Caki2 (cell line): ENCODE measurements around the gene MGAT4C. TPM values are rescaled to one million over a fixed set of nuclear protein-coding genes. Genes with fewer than 3 reads are reported as not detected.

Experiments used
- DNase-seq: peaks from one replicate; pipeline ENCODE4 v3.0.0-alpha.2; 2015; ENCODE audit warnings: low read depth
- in situ Hi-C: cut with HindIII; loops from 2 replicates; pipeline ENCODE4 v1.10.0; 2016; ENCODE audit warnings: low sequenced_read_pairs, low pct_unique_long_range_greater_than_20kb, mixed read lengths
- total RNA-seq: library from RNA; depleted of rRNA; stranded (reverse); fragments of >200 nt; shearing (Covaris generic); gene quantifications from 2 replicates; pipeline ENCODE4 v1.2.3, GENCODE V29; 2014; ENCODE audit warnings: low replicate concordance

Gene MGAT4C
- total RNA-seq, 1 experiment from 2014 or later = not detected

DNA sequence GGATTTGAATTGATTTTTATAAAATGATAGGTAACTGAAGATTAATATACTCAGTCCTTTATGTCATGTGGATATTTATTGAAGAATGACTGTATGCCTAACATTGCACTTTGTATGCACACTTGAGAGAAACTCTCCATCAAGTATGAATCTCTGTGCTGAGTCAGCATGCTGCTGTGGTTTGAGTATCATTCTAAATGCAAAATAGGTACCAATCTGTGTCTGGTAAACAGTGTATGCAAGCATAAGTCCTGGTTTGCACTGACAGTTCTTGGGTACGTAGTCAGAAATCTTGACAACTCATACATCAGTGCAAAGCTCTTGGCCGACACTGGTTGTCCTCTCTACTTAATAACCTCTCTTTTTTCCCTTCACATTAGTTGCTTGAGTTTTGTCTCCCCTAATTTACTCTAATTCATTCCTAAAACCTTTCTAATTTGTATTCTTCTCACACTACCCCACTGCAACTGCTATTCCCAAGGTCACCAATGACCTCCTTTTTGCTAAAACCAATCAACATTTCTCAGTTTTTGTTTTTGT lies 21.8 kb downstream of the MGAT4C start:
- no peak for DNase-seq
- in situ Hi-C loops = no loop called here

GRCh38 chr12:86233126-86233525 lies 23.1 kb downstream of the MGAT4C start:
- in situ Hi-C loops = no loop called here
- peak; percentile 46 for DNase-seq

DNA sequence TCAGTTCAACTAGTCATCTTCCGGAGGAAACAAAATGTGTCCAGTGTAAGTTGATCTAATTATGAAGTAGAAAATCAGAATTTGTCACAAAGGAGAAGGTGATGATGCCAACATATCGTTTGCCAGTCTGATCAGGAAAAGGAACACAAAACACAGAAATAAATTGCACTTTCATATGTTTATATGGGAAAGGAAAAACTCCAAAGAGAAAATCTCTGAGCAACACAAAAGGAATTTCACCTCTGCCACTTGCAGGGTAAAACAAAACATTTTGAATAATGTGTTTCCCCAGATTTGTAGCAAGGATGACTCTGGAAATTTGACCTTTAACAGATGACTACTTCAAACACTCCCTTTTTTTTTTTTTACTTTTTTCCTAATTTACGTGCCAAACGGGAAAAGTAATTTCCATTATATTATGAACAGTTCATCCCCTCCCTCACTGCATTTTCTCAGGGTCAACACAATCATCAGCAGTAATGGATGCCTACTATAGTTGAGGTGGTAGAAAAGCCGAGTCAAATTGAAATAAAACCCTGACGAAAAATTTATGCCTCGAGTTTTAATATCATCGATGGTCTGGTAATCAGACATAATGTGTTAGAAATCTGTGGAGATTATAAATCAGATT lies 25.6 kb downstream of the MGAT4C start:
- in situ Hi-C loops = no loop called here
- peak; percentile 82 for DNase-seq

DNA sequence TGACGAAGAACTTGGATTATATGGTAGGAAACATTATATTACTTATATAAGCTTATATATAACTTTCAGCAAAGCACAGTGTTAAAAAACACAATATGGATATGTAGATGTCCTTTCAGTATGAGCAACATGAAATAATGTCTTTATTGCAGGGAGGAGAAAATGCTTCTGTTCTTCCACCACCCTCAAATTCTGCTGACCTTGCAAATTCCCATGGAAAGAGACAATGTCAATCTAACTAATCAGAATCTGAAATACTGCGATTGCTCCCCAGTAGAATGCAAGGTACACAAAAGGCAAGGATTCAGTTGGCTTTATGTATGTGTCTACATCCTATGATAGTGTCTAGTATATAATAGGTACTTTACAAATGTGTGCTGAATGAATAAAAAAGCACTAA lies 26.4 kb downstream of the MGAT4C start:
- DNase-seq = peak; percentile 16
- in situ Hi-C loops = no loop called here

- in situ Hi-C loops = no loop called here
- peak; percentile 74 for DNase-seq
These were observed 27.5 kb downstream of the MGAT4C start for GRCh38 chr12:86228656-86229055.

- in situ Hi-C loops = no loop called here
- no peak for DNase-seq
These were observed 29.7 kb downstream of the MGAT4C start for GRCh38 chr12:86226481-86226880.

GRCh38 chr12:86216591-86216990 lies 39.6 kb downstream of the MGAT4C start:
- DNase-seq = no peak
- in situ Hi-C loops = no loop called here

DNA sequence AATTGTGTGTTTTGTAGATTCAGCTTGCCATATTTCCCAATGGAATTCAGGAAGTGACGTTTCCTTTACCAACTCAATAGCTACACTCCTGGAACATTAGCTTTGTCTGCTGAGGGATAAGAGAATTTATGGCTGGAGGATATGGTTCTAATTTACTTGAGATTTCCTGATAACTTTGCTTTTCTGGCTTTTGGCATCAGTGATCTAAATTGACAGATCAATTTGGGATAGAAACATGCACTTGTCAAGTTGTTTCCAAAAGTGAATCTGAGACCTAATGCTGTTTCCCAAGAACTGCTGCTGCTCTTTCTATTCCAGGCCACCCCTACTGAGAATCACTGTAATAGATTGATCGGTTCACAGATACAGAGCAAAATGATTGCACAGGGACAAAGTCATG lies 43.2 kb downstream of the MGAT4C start:
- in situ Hi-C loops = no loop called here
- no peak for DNase-seq

DNA sequence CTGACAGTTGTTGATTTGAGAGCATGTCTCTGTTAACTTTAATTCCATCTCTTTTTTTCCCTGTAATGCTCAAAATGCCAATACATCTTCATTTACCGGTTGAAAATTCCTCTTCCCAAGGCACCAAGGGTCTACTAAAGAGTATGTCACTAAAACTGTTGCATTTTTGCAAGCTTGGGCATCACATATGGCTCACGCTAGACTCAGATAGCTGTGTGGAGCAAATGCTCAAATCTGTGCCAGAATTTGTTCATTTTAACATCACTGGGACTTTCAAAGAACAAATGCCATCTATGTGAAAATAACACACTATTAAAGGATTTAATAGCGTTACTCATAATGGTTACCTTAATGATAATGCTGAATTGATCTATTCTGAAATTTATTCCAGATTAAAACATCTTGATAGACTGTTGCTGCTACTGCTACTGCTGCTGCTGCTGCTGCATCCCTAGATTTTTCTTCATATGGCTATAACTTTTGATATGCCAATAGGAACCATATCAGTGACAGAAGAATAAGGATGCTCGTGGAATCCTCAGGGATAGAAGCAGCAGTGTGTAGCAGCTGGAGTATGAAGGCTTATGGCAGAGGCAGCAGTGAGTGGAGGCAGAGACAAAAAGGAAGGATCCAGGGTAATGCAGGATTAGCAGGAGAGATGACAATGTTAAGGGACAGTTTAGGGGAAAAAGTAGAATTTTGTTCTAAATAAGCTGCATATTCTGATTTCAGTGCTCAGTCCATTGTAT lies 57.3 kb downstream of the MGAT4C start:
- in situ Hi-C loops = no loop called here
- no peak for DNase-seq

DNA sequence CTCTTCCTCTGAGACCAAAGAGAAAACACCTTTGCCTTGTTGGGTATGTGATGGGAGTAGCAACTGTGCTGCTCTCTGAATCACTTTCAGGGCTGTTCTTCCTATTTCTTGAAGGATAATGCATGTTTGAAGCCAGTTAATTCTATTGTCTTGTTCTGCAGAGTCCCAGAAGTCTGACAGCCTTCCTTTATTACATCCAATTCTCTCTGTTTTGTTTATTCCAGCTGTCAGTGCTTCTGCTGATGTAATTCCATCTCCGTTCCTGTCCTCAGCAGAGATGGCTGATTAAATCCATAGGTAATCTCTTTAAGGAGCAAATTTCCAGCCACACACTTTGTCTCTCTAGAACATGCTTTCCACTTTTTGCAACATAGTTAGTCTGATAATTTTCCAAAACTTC lies 59.7 kb downstream of the MGAT4C start:
- in situ Hi-C loops = no loop called here
- DNase-seq = no peak

GRCh38 chr12:86194721-86195120 lies 61.5 kb downstream of the MGAT4C start:
- DNase-seq = no peak
- in situ Hi-C loops = no loop called here

- peak; percentile 48 for DNase-seq
- in situ Hi-C loops = no loop called here
These were observed 62.3 kb downstream of the MGAT4C start for GRCh38 chr12:86193931-86194330.

GRCh38 chr12:86188226-86188625 lies 68.0 kb downstream of the MGAT4C start:
- DNase-seq = no peak
- in situ Hi-C loops = no loop called here

DNA sequence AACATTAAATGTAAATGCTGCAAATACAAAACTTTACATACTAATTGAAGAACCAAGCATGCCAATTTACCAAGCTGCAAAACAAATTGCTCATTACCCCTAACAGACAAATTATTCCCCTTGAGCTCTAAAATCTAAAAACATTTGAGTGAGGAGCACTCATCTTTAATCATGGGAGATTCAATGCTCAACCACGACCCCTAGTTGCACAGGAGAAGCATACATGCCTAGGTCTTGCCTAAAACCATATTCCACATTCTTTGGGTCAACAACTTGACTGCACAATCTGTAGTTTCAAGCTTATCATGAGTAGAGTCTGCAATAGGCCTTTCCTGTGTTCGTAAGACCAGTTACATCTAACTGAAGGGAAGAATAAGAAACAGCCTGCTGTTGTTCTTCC lies 69.7 kb downstream of the MGAT4C start:
- in situ Hi-C loops = no loop called here
- no peak for DNase-seq

DNA sequence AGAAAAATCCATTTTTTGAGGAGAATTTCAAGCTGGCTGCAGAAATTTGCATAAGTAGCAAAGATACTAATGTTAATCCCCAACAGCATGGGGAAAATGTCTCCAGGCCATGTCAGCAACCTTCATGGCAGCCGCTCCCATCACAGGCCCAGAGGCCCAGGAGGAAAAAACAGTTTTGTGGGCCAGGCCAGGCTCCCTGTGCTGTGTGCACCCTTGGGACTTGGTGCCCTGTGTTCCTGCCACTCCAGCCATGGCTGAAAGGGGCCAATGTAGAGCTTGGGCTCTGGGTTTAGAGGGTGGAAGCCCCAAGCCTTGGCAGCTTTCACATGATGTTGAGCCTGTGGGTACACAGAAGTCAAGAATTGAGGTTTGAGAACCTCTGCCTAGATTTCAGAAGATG lies 76.3 kb downstream of the MGAT4C start:
- in situ Hi-C loops = no loop called here
- DNase-seq = no peak

GRCh38 chr12:86174188-86174587 lies 82.0 kb downstream of the MGAT4C start:
- in situ Hi-C loops = no loop called here
- no peak for DNase-seq

DNA sequence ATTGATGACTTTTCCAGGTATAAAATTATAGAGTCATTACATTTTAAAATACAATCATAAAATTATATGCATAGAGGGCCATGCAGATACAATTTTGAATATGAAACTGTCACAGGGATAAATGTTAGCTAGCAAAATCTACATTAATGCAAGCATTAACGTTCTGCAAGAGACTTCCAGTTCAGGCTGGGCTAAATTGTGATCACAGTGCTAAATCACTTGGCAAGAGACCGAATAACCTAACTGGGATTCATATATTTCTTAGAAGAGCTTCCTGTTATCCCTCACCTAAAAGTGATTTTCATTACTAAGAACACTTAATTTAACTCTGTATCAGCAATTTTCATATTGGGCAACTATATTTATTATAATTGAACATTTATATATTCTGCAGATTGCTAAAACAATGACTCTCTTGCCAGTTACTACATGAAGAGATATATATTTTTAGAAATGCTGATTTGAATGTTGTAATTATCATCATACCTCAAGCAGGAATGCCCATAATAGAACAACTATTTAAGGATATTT lies 83.2 kb downstream of the MGAT4C start:
- no peak for DNase-seq
- in situ Hi-C loops = no loop called here

DNA sequence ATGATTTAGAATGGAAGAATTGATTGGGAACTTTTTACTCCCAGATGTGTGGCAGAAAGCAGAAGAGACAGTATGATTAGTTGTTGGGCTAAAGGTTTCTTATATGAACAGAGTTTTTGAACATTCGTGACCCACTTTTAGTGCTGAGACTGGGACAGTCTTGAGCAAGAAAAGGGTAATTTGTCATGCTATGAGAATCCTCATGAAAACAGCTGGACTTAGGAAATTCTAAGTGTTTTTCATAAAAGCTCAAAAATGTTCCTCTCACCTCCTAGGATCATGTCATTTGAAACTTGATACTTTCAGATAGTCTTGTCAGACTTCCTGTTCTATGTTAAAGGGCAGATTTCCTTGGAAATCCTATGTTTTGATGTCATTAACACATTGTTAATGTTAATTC lies 86.1 kb downstream of the MGAT4C start:
- in situ Hi-C loops = no loop called here

GRCh38 chr12:86158956-86159355 lies 97.2 kb downstream of the MGAT4C start:
- no peak for DNase-seq
- in situ Hi-C loops = no loop called here

More for the DNA sequence above, 86.1 kb downstream of the MGAT4C start:
- no peak for DNase-seq
